HepG2 (cell line): Measurements from ENCODE around the gene SMAD7.

Experiments
- AHR ChIP-seq: IDR thresholded peaks from 2 replicates; pipeline ENCODE4 v1.6.1; 2018; ENCODE audit warnings: missing genetic modification reagents, missing compliant biosample characterization
- ESRRA ChIP-seq: sonication (generic); formaldehyde crosslinking; IDR thresholded peaks from 2 replicates; pipeline ENCODE4 v1.5.1; 2020; ENCODE audit warnings: mild to moderate bottlenecking, low read depth, missing genetic modification reagents
- GABPA ChIP-seq, 2 experiments: IDR thresholded peaks; 2 replicates each; pipeline ENCODE4 v1.6.1; 2011 to 2016; ENCODE audit warnings: low read depth in 2 of 2, low read length in 1 of 2, missing biosample characterization in 1 of 2, missing genetic modification characterization in 1 of 2
- NFATC3 ChIP-seq: sonication (generic); formaldehyde crosslinking; IDR thresholded peaks from 2 replicates; pipeline ENCODE4 v1.5.1; 2020; ENCODE audit warnings: mild to moderate bottlenecking, missing genetic modification reagents
- POLR2AphosphoS5 ChIP-seq: IDR thresholded peaks from 2 replicates; pipeline ENCODE4 v1.6.1; 2012; ENCODE audit warnings: low read depth, low read length
- RBM22 ChIP-seq: fragments of 200-400 bp; formaldehyde crosslinking; optimal IDR thresholded peaks from 2 replicates; pipeline ENCODE3; 2017; ENCODE audit warnings: mild to moderate bottlenecking, low read length, moderate library complexity
- SP140L ChIP-seq: sonication (generic); formaldehyde crosslinking; IDR thresholded peaks from 2 replicates; pipeline ENCODE4 v1.4.0; 2020; ENCODE audit warnings: missing genetic modification reagents, borderline replicate concordance
- YY1 ChIP-seq: IDR thresholded peaks from 2 replicates; pipeline ENCODE4 v1.6.1; 2011; ENCODE audit warnings: low read length, low read depth, moderate library complexity, mild to moderate bottlenecking; ENCODE audit not compliant: insufficient read depth, insufficient replicate concordance
- ZNF354B ChIP-seq: sonication (generic); formaldehyde crosslinking; IDR thresholded peaks from 2 replicates; pipeline ENCODE4 v1.8.0; 2022; ENCODE audit warnings: mild to moderate bottlenecking, missing genetic modification reagents
- TF ChIP-seq, protein P1 (sequence below): sonication (generic); formaldehyde crosslinking; IDR thresholded peaks from 2 replicates; pipeline ENCODE4 v1.5.0; 2020; ENCODE audit warnings: mild to moderate bottlenecking, missing genetic modification reagents, moderate library complexity

DNA sequence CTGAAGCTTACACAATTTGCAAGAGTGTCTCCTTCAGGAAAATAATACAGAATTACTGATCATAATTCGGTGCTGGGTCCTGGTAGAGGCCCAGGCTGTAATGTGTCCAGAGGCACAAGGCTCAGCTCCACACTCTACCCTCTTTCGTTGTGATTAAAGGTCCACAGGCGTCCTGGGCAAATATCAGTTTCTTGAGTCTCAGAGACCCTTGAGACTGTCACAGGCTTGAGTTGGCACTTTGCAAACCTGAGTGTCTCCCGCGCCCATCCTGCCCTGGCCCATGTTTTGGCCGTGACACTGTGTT is 46.9 kb upstream of the SMAD7 start:
- TF ChIP-seq ESRRA (CRISPR knock-in tag) (no peak), YY1 (no peak), AHR (CRISPR knock-in tag) (no peak), GABPA (IDR thresholded peaks at IDR 0.05; ENCODE audit: low read depth, low read length) (no peak), GABPA (CRISPR knock-in tag; IDR thresholded peaks at IDR 0.05; ENCODE audit: low read depth) (no peak), RBM22 (no peak), SP140L (CRISPR knock-in tag) (no peak), POLR2AphosphoS5 (no peak), NFATC3 (no peak), ZNF354B (CRISPR knock-in tag) (no peak)
- TF ChIP-seq, protein P1, sequence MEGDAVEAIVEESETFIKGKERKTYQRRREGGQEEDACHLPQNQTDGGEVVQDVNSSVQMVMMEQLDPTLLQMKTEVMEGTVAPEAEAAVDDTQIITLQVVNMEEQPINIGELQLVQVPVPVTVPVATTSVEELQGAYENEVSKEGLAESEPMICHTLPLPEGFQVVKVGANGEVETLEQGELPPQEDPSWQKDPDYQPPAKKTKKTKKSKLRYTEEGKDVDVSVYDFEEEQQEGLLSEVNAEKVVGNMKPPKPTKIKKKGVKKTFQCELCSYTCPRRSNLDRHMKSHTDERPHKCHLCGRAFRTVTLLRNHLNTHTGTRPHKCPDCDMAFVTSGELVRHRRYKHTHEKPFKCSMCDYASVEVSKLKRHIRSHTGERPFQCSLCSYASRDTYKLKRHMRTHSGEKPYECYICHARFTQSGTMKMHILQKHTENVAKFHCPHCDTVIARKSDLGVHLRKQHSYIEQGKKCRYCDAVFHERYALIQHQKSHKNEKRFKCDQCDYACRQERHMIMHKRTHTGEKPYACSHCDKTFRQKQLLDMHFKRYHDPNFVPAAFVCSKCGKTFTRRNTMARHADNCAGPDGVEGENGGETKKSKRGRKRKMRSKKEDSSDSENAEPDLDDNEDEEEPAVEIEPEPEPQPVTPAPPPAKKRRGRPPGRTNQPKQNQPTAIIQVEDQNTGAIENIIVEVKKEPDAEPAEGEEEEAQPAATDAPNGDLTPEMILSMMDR = no peak
